Astrocyte (in vitro differentiated cells and primary cell): ENCODE measurements around the gene KIF27.

Experiments used
- EZH2 ChIP-seq: IDR thresholded peaks from 2 replicates; pipeline ENCODE4 v1.6.1; 2012; ENCODE audit warnings: mild to moderate bottlenecking, low read length, inconsistent platforms; ENCODE audit not compliant: insufficient read depth
- TF ChIP-seq, protein P1 (sequence below): IDR thresholded peaks from 2 replicates; pipeline ENCODE4 v1.5.1; 2011; ENCODE audit warnings: low read depth, mild to moderate bottlenecking, inconsistent platforms, low read length, moderate library complexity; ENCODE audit not compliant: insufficient read depth

DNA sequence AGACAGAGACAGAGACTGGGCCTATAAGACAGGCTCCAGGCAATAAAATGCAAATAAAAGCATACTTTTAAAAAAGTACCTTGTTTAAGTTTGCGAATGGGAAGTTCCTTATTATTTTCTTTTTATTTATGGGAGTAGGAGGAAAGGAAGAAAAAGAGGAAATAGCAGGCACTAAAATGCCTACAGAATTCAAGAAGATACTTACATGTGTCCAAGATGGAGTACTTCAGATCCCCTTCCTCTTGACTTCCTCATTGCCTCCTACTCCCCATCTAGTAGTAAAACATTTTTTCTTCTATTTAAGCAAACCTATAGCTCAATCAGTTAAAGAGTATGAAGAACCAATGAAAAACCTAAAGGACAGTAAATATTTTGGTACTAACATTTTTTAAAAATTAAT lies 128.5 kb downstream of the KIF27 start:
- TF ChIP-seq, protein P1, sequence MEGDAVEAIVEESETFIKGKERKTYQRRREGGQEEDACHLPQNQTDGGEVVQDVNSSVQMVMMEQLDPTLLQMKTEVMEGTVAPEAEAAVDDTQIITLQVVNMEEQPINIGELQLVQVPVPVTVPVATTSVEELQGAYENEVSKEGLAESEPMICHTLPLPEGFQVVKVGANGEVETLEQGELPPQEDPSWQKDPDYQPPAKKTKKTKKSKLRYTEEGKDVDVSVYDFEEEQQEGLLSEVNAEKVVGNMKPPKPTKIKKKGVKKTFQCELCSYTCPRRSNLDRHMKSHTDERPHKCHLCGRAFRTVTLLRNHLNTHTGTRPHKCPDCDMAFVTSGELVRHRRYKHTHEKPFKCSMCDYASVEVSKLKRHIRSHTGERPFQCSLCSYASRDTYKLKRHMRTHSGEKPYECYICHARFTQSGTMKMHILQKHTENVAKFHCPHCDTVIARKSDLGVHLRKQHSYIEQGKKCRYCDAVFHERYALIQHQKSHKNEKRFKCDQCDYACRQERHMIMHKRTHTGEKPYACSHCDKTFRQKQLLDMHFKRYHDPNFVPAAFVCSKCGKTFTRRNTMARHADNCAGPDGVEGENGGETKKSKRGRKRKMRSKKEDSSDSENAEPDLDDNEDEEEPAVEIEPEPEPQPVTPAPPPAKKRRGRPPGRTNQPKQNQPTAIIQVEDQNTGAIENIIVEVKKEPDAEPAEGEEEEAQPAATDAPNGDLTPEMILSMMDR = no peak
- TF ChIP-seq EZH2 = no peak
